MM.1S (cell line): Measurements from ENCODE around the gene SLC44A1.

Experiments used
- EZH2 ChIP-seq: fragments of 300-600 bp; sonication (generic); optimal IDR thresholded peaks from 2 replicates; pipeline ENCODE3; 2017; ENCODE audit warnings: low read depth, mild to moderate bottlenecking, antibody characterized with exemption, low read length, mixed read lengths
- TF ChIP-seq, protein P1 (sequence below): fragments of 300-600 bp; sonication (generic); IDR thresholded peaks from 2 replicates; pipeline ENCODE4 v1.5.1; 2016; ENCODE audit warnings: antibody characterized with exemption, low read length, mixed read lengths

DNA sequence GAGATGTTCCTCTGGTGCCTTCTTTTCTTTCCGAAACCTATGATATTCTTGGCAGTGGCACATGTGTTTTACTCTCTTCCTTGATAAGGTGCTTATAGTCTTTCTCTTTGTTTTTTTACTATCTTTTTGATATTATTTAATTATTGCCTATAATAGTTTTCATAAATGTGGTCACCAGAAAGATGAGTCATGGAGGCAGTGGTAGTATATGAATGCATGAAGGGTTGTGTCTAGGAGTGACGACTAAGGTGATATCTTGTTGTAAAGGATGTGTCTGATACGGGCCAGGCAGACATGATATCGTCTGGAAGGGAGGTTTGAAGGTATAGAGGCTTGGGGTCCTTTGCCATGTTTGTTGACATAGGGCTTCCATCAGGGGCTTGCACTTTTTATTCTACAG, 36.8 kb downstream of the SLC44A1 start:
- TF ChIP-seq, protein P1, sequence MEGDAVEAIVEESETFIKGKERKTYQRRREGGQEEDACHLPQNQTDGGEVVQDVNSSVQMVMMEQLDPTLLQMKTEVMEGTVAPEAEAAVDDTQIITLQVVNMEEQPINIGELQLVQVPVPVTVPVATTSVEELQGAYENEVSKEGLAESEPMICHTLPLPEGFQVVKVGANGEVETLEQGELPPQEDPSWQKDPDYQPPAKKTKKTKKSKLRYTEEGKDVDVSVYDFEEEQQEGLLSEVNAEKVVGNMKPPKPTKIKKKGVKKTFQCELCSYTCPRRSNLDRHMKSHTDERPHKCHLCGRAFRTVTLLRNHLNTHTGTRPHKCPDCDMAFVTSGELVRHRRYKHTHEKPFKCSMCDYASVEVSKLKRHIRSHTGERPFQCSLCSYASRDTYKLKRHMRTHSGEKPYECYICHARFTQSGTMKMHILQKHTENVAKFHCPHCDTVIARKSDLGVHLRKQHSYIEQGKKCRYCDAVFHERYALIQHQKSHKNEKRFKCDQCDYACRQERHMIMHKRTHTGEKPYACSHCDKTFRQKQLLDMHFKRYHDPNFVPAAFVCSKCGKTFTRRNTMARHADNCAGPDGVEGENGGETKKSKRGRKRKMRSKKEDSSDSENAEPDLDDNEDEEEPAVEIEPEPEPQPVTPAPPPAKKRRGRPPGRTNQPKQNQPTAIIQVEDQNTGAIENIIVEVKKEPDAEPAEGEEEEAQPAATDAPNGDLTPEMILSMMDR = no peak
- no peak for TF ChIP-seq EZH2
